ENCODE results near the gene PRKCZ. TPM values are rescaled to one million over a fixed set of nuclear protein-coding genes. Genes with fewer than 3 reads are reported as not detected.

PRKCZ gene
- total RNA-seq, 1 experiment from 2014 or later: 36.0 TPM

DNA sequence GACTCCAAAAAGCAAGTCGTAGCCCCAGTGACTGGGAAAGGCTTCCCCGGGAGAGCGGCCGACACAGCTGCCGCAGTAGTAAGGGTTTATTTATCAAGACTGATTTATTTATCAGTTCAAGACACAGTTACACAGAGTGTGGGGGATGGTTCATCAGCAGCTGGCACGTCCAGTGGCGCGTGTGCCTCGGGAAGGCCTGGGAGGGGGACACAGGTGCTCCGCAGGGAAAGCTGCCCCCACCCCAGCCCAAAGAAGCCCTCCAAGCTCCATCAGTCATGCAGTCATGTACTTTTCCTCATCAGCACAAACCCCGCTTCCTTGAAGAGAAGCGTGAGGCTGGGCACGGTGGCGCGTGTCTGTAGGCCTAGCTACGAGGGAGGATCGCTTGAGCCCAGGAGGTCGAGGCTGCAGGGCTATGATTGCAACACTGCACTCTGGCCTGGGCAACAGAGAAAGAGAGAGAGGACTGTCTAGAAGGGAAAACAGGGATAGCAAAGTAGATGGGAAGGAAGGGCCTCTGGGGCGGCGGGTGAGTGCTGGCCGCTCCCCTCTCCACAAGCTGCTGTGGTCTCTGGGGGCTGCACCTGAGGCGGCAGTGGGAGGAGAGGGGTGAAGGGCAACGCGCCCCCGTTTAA, 53.2 kb downstream of the PRKCZ start:
- Histone ChIP-seq H2AFZ (no peak overlapping the region), H3K4me2 (no peak overlapping the region), H3K79me2 (ENCODE audit: low read depth) (no peaks in the 10 kb centered on the region), H4K20me1 (ENCODE audit: insufficient read depth) (no peaks in the 10 kb centered on the region), H3K27me3 (ENCODE audit: insufficient read depth, low read depth) (no peaks in the 10 kb centered on the region), H3K9me2 (ENCODE audit: insufficient read depth) (no peaks in the 10 kb centered on the region), H3F3A (ENCODE audit: insufficient read depth, low read depth) (no peaks in the 10 kb centered on the region), H3K9me3 (ENCODE audit: insufficient read depth, low read depth) (no peaks in the 10 kb centered on the region), H3K4me1 (replicated peaks; ENCODE audit: insufficient read depth) (no peaks in the 10 kb centered on the region), H3K27ac (no peak overlapping the region), H3K4me3 (no peak overlapping the region), H3K36me3 (ENCODE audit: low read depth) (no peaks in the 10 kb centered on the region)
- BruUV-seq (replicated peaks): no TSS peak
- POLR2A ChIA-PET (ENCODE audit: unreplicated experiment): no interaction called here
- no peak for TF ChIP-seq EZH2 (IDR thresholded peaks at IDR 0.05; ENCODE audit: low read depth)
- TF ChIP-seq, protein P1, sequence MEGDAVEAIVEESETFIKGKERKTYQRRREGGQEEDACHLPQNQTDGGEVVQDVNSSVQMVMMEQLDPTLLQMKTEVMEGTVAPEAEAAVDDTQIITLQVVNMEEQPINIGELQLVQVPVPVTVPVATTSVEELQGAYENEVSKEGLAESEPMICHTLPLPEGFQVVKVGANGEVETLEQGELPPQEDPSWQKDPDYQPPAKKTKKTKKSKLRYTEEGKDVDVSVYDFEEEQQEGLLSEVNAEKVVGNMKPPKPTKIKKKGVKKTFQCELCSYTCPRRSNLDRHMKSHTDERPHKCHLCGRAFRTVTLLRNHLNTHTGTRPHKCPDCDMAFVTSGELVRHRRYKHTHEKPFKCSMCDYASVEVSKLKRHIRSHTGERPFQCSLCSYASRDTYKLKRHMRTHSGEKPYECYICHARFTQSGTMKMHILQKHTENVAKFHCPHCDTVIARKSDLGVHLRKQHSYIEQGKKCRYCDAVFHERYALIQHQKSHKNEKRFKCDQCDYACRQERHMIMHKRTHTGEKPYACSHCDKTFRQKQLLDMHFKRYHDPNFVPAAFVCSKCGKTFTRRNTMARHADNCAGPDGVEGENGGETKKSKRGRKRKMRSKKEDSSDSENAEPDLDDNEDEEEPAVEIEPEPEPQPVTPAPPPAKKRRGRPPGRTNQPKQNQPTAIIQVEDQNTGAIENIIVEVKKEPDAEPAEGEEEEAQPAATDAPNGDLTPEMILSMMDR (conservative IDR thresholded peaks at IDR 0.05): no peak
- CTCF ChIA-PET: no interaction called here
- intact Hi-C loops (cut with micrococcal nuclease; ENCODE audit: unreplicated experiment): no loop called here
- no peak for DNase-seq

DNA sequence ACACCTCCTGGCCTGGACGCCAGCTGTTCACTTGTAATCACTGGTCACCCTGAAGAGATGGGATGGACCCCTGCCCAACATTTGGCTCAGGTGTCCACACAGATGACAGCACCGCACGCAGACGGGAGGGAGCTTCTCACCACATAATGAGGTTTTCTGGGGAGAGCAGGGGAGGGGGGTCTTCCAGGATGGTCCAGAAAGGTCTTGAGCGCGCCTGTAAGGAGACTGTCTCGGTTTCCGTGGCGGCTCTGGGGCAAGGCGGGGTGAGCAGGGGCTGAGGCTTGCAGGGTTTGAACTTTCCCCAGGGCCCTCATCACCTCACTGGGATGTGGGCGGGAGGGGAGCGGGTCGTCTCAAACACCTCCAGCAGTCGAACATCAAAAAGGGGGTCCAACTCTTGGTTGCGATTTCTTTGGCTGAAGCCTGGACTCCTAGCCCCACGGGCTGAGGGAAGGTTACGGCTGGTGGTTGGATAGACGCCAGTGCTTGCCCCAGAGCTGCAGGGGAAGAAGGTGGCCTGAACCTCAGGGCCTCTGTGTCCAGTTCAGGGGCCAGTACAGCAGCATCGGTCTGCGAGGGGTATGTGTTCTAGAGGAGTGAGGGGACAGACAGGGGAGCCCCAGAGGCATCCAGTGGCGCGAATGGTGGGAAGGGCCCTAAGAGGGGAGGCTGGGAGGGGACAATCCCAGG, 53.8 kb downstream of the PRKCZ start:
- Histone ChIP-seq H3K27me3 (ENCODE audit: insufficient read depth, low read depth) (no peaks in the 10 kb centered on the region), H3K9me2 (ENCODE audit: insufficient read depth) (no peaks in the 10 kb centered on the region), H2AFZ (no peak overlapping the region), H3K27ac (no peak overlapping the region), H4K20me1 (ENCODE audit: insufficient read depth) (no peaks in the 10 kb centered on the region), H3F3A (ENCODE audit: insufficient read depth, low read depth) (no peaks in the 10 kb centered on the region), H3K36me3 (ENCODE audit: low read depth) (no peaks in the 10 kb centered on the region), H3K9me3 (ENCODE audit: insufficient read depth, low read depth) (no peaks in the 10 kb centered on the region), H3K4me2 (no peak overlapping the region), H3K79me2 (ENCODE audit: low read depth) (no peaks in the 10 kb centered on the region), H3K4me1 (replicated peaks; ENCODE audit: insufficient read depth) (no peaks in the 10 kb centered on the region), H3K4me3 (no peak overlapping the region)
- no peak for TF ChIP-seq EZH2 (IDR thresholded peaks at IDR 0.05; ENCODE audit: low read depth)
- TF ChIP-seq, protein P1 (conservative IDR thresholded peaks at IDR 0.05): no peak
- intact Hi-C loops (cut with micrococcal nuclease; ENCODE audit: unreplicated experiment): no loop called here
- BruUV-seq (replicated peaks): no TSS peak
- no peak for DNase-seq
- POLR2A ChIA-PET (ENCODE audit: unreplicated experiment): no interaction called here
- CTCF ChIA-PET: no interaction called here

GRCh38 chr1:2104621-2105427, 54.6 kb downstream of the PRKCZ start:
- Histone ChIP-seq H4K20me1 (ENCODE audit: insufficient read depth) (no peaks in the 10 kb centered on the region), H3K4me3 (no peak overlapping the region), H2AFZ (no peak overlapping the region), H3K36me3 (ENCODE audit: low read depth) (no peaks in the 10 kb centered on the region), H3K27ac (no peak overlapping the region), H3K4me2 (no peak overlapping the region), H3F3A (ENCODE audit: insufficient read depth, low read depth) (no peaks in the 10 kb centered on the region), H3K9me2 (ENCODE audit: insufficient read depth) (no peaks in the 10 kb centered on the region), H3K4me1 (replicated peaks; ENCODE audit: insufficient read depth) (no peaks in the 10 kb centered on the region), H3K9me3 (ENCODE audit: insufficient read depth, low read depth) (no peaks in the 10 kb centered on the region), H3K27me3 (ENCODE audit: insufficient read depth, low read depth) (no peaks in the 10 kb centered on the region), H3K79me2 (ENCODE audit: low read depth) (no peaks in the 10 kb centered on the region)
- intact Hi-C loops (cut with micrococcal nuclease; ENCODE audit: unreplicated experiment): no loop called here
- ChIA-PET CTCF (no interaction called here), POLR2A (ENCODE audit: unreplicated experiment) (no interaction called here)
- no peak for DNase-seq
- TF ChIP-seq, protein P1 (conservative IDR thresholded peaks at IDR 0.05): no peak
- no peak for TF ChIP-seq EZH2 (IDR thresholded peaks at IDR 0.05; ENCODE audit: low read depth)
- BruUV-seq (replicated peaks): no TSS peak

Measured in PC-9 (cell line).